GM18511 (cell line): ENCODE measurements around the gene TOP1.
A peak's percentile ranks its signal among the peaks of the same experiment; 100 is the strongest.

Source experiments
- ATAC-seq: cut with Tn5 transposase; IDR thresholded peaks from one replicate; pipeline ENCODE4 v1.9.1; 2021; ENCODE audit warnings: mild to moderate bottlenecking, moderate library complexity; ENCODE audit not compliant: unreplicated experiment

The TOP1 gene

GRCh38 chr20:41165001-41165882 lies 136.6 kb downstream of the TOP1 start:
- no peak for ATAC-seq

GRCh38 chr20:41166201-41167117 lies 137.8 kb downstream of the TOP1 start:
- no peak for ATAC-seq

- no peak for ATAC-seq
These were observed 138.5 kb downstream of the TOP1 start for GRCh38 chr20:41167118-41167470.

- ATAC-seq: peak; percentile 70
These were observed 139.0 kb downstream of the TOP1 start for GRCh38 chr20:41167481-41168253.

GRCh38 chr20:41168281-41169161 lies 139.9 kb downstream of the TOP1 start:
- ATAC-seq: no peak

GRCh38 chr20:41169162-41169690 lies 140.6 kb downstream of the TOP1 start:
- no peak for ATAC-seq

GRCh38 chr20:41169791-41170351 lies 141.2 kb downstream of the TOP1 start:
- no peak for ATAC-seq

- ATAC-seq: no peak
These were observed 141.9 kb downstream of the TOP1 start for GRCh38 chr20:41170386-41171105.

GRCh38 chr20:41171736-41172295 lies 143.2 kb downstream of the TOP1 start:
- ATAC-seq: no peak

- ATAC-seq: no peak
These were observed 143.9 kb downstream of the TOP1 start for GRCh38 chr20:41172296-41173140.

GRCh38 chr20:41173161-41173721 lies 144.6 kb downstream of the TOP1 start:
- ATAC-seq: no peak

- no peak for ATAC-seq
These were observed 145.2 kb downstream of the TOP1 start for GRCh38 chr20:41173791-41174341.
